ENCODE data around the gene DOCK2.
"Not testable (repeated sequence)": the region's sequence is repeated elsewhere in the genome, so short reads cannot be mapped to it uniquely, and the experiment has no call there.

Gene DOCK2

DNA sequence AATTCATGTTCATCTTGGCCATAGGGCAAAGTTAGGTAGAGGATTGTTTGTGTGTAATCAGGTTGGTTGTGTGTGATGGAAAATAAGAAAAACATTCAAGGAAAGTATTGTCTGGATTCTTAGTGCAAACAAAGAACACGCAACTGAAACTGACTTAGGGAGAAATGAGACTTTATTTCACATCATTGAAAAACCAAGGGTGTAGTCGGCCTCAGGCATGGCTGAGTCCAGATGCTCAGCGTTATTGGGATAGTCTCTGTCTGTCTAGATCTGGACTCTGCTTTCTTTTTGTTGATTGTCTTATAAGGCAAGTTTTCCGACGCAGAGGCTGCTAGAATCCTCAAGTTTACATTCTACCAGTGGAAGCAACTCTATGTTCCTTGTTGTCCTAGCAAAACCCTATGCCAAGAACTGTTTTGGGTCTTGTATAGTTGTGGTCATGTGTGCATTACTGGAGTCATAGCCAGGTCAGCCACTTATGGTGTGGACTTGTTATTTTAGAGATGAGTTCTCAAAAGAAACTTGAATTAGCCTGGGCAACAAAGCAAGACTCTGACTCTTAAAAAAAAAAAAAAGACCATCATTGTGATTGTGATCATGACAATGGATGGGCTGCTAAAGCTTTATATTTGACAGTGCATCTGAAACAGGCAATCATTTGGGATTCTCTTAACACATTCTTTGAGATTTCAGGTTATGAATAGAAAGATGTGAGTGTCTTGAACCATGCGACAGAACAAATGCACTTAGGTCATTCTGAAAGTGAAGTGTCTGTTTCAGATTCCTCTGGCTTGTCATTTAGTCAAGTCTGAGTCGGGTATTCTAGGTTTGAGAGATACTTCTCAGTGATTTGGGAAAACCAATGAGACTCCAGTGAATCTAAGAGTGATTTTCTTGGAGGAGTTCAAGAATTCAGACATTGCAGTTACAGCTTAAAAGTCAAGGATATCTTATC lies 82.6 kb downstream of the DOCK2 start:
- DNase-seq (ENCODE audit: low read depth): no peak

DNA sequence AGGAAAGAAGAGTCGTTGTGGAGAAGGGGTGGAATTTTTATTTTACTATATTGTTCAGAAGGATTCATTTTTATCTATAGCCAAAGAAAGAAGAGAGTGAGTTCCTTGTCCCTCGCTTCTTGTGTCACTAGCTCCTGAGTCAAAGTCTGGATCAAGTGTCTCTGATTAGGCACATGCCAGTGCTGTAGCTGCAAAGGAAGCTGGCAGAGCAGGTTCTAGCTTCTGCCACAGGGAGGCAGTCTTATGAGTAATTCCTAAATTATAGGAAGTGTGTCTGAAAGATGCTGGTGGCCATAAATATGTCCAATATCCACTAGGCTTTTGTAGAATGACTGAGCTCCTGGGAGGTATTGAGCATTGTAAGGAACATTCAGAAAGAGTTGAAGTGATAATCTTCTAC lies 84.7 kb downstream of the DOCK2 start:
- no peak for DNase-seq (ENCODE audit: low read depth)

DNA sequence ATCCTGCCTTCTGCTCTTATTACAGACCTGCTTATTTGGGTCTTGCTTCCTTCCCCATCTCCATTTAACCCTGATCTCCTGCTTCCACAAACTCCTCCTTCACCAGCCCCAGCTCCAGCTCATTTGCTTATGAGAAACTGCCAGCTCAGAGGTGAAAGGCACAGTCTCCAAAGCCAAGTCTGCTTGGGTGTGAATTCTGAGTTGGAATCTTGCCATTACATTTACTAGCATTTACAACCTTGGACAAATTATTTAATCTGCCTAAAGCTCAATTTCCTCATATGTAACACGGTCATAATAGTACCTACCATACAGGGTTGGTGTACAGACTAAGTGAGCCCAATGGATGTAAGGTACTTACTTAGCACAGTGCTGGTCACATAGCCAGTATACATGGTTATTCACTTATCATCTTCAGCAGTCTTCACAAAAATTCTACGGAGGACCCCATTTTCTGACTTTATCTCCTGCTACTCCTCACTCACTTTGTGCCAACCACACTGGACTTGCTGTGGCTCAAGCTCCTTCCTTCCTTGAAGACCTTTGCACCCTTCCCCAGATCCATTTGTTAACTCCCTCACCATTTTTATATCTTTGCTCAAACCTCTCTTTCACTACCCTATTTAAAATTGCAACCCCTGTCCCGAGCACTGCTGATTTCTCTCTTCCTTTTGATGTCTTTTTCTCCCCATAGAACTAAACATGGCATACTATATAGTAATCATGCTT lies 86.2 kb downstream of the DOCK2 start:
- DNase-seq (ENCODE audit: low read depth): no peak

DNA sequence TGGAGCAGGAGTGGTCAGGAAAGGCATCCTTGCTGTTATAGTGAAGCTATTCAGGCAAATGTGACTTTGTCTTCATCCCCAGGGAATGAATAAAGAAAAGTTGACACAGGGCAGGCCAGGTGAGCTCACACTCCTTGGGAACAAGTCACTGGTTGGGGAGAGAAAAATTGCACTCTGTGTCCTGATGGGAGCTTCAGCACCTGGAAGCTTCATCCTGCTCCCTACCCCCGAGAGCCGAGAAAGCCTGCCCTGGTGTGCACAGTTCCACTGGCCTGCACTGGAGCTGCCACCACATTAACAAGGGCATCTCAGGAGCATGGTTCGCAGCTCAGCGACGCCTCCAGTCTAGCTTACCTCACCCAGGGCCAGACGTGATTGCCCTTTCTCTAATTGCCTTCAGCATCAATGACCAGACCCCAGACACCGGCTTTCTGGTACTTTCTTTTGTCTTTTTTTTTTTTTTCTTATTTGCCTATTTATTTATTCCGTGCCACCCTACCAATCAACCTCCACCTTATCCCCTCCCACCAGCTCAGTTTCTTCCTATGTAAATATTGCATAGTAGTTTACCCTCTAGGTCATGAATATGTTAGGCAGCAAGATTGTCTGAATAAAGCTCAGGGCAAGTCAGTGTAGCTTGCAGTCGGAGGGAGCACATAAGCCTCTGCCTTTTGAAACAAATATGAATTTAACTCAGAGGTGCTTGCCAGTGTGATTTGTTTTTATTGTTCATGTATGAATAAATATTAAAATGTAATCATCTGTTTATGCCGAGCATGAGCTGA lies 87.4 kb downstream of the DOCK2 start:
- no peak for DNase-seq (ENCODE audit: low read depth)

DNA sequence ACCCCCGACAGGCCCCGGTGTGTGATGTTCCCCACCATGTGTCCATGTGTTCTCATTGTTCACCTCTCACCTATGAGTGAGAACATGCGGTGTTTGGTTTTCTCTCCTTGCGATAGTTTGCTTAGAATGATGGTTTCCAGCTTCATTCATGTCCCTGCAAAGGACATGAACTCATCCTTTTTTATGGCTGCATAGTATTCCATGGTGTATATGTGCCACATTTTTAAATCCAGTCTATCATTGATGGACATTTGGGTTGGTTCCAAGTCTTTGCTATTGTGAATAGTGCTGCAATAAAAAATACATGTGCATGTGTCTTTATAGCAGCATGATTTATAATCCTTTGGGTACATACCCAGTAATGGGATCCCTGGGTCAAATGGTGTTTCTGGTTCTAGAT lies 88.6 kb downstream of the DOCK2 start:
- DNase-seq (ENCODE audit: low read depth): not testable (repeated sequence)

DNA sequence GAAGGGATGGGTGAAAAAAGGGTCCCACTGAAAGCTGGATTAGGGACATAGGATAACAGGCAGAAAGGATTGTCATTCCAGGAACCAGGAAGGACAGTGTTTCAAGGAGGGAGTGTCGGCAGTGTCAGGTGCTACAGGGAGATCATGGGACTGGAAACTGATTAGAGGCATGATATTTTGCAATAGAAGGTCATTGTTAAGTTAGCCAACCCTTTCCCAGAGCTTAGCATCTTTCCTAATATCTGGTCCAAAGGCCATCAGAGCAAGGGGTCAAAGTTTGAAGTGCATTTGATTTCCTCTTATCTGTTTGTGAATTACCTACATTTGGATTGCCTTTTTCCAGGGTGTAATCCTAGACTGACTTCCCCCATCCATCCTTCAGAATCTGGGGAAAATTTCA lies 91.3 kb downstream of the DOCK2 start:
- DNase-seq (ENCODE audit: low read depth): no peak

DNA sequence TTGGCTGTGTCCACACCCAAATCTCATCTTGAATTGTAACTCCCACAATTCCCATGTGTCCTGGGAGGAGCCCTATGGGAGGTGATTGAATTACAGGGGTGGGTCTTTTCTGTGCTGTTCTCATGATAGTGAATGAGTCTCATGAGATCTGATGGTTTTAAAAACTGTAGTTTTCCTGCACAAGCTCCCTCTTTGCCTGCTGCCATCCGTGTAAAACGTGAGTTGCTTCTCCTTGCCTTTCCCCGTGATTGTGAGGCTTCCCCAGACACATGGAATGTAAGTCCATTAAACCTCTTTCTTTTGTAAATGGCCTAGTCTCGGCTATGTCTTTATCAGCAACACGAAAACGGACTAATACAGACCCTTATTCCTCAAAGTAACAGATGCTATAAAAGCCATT lies 94.1 kb downstream of the DOCK2 start:
- no peak for DNase-seq (ENCODE audit: low read depth)

DNA sequence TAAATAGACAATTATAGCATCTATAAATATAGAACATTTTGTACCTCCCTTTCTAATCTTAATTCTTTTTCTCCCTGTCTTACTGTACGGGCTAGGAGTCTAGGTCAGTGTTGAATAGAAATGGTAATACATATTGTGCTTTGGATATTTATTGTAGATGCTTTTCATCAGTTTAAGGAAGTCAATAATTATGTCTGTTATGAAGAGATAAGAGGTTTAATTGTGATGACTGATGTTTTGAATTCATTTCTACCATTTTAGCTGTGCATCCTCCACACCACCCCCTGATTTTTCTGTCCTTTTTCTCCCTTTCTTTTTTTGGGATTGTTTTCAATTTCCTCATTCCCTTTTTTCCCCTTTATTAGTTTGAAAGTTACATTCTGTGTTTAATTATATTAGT lies 95.8 kb downstream of the DOCK2 start:
- DNase-seq (ENCODE audit: low read depth): no peak

DNA sequence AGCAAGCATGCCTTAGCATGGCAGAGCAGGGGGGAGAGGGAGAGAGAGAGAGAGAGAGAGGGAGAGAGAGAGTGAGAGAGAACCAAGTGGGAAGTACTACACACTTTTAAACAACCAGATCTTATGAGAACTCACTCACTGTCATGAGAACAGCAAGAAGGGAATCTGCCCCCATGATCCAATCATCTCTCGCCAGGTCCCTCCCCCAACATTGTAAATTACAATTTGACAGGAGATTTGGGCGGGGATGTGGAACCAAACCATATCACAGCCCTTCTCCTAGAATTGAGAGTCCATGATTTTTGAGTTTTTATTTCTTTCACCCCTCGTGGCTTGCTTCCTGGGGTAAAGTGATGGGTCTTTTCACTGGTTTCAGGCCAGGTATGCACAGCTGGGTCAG lies 98.8 kb downstream of the DOCK2 start:
- DNase-seq (ENCODE audit: low read depth): no peak

DNA sequence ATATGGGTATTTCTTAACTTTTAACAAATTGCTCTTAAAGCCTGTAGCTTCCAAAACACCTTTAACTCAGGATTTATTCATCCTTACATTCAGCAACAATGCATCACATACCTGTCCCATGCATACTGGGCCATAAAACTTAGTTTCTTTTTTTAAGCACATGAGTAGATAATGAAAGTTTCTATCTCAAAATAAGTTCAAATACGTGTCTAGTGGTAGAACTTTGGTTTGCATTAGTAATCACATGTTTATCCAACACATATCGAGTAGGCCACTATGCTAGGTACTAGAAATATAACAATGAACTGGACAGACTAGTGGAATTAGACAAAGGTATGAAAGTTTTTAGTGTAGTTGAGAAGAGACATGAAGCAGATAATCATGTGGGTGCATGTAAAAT lies 99.6 kb downstream of the DOCK2 start:
- no peak for DNase-seq (ENCODE audit: low read depth)

DNA sequence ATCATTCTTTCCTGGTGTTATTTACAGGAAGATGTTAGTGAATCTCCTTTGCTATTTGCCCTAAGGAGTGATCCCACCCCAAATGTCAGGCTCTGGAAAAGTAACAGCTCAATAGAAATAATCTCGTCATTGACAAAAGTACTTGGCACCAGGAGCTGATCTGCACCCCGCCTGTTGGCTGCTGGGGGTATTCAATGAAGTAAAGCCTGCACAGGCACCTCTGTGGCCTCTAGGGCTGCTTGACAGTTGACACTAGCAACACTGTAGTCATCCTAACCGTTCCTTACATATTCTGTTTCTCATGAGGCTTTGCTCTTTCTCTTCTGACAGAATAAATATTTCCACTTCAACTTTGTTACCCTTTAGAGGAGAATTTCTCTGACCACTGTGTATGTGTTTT lies 103.4 kb downstream of the DOCK2 start:
- DNase-seq (ENCODE audit: low read depth): no peak

DNA sequence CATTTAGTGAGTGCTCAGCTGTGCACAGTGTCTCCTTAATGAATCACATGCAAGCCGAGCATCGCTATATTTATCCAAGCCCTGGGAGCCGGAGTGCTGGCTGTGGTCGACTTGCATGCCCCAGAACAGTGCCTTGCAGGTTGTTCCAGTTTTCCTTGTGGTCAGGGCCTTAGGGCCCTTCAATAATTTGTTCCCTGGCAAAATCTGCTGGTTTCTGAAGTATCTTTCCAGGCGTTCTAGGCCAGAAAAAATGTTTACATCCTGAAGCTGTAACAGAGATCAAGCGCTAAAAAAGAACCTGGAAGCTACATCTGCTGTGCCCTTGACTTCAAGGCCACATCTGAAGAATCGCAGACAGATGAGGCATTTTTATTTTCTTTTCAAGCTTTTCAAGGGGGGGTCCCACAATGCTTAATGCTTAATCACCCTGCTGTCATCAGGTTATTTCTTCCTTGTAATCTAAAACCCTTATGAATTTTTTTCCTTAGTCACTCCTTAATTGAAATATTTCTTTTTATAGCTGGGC lies 105.8 kb downstream of the DOCK2 start:
- DNase-seq (ENCODE audit: low read depth): no peak

DNA sequence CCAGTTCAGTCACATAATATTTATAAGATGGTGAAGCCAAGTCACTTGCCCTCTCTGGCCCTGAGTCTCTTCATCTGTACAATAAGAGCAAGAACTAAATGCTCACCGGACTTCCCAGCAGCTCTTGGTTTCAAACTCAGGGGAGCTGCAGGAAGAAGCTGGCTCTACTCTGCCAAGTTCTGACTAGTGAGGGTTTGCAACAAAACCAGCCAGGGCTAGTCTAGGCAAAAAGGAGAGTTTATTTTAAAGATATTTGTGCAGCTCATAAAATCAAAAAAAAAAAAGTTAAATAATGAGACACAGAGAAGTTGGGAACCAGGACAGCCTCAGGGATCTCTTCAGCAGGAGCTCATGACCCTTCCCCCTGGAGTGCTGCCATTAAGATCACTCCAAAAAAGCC lies 107.3 kb downstream of the DOCK2 start:
- no peak for DNase-seq (ENCODE audit: low read depth)

DNA sequence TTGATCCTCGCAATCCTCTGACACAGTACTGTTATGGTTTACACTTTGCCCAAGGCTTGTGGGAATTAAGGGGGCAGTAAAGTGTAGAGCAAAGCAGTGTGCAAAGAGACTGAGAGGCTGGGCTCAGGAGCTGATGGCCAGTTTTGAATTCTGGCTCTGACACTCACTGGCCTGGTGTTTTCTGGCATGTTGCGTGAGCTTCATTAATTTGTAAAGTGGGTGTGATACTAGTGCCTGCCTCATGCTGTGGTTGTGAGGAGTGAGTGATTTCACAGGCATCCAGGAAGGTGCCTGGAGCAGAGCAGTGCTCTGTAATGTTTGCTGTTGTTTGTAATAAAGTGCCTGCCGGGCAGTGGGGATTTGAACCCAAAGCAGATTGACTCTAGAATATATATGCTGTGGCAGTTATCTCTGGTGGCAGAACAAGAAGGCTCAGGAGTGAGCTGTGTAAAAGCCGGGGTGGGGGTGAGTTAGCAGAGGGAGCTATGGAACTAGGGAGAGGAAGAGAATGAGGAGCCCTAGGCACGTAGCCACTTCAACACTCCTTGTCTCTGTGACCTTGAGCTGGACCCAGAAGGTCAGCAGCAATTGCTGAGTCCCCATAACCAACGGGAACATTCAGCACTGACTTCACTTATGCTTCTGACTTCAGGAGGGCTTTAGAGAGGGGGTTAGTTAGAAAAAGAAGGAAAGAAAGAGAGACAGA lies 108.5 kb downstream of the DOCK2 start:
- DNase-seq (ENCODE audit: low read depth): no peak

DNA sequence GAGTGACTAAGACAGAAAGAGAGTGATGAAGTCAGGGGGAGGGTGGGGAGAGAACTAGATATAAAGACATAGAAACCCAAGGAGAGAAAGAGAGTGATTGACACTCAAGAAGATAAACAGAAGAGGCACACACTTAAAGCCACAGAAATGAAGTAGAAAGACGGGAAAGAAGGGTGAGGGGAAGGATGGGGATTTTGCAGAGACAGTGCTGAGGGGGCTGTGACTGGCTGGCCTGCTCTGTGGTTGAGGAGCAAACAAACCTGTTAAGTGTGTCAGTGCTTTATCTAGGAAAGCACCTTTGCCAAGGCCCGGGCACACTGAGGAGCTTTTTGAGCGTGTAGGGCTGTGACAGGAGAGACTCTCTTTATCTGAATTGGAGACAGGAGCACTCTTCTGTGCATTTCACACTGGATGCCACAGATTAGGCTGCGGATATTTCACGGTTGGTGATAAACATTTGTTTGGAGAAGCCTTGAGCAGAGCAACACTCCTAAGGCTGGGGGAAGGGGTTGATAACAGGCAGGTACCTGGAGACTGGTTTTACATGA lies 109.1 kb downstream of the DOCK2 start:
- DNase-seq (ENCODE audit: low read depth): no peak

DNA sequence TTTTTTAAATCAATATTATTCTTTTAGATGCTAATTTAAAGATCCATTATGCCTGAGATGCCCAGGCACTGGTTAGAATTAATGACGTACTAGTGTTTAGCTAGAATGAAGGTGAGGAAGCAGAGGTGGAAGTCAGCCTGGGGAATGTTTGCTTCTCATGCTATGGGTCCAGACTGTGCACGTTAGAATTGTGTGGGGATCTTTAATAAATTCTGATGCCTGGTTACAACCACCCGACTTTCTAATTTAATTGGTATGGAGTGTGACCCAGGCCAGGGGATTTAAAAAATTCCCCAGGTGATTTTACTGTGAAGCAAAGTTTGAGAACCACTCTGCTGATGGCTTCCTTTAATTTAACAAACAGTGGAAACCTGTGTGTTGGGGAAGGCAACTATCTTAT lies 111.1 kb downstream of the DOCK2 start:
- no peak for DNase-seq (ENCODE audit: low read depth)

DNA sequence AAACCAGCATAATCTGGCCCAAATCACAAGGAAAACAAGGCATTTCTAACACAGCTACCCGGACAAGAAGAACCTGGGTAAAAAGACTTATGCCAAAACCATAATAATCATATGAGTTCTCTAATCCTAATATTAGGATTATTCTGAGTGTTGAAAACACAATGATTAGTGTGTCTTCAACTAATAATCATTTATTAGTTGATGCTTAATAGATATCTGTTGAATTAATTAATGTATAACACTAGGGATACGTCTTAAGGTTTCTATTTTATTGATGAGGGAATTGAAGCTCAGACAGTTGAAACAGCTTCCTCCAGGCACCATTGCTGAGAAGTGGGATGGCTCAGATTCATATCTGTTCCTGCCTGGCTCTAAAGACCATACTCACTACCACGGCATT lies 112.2 kb downstream of the DOCK2 start:
- no peak for DNase-seq (ENCODE audit: low read depth)

DNA sequence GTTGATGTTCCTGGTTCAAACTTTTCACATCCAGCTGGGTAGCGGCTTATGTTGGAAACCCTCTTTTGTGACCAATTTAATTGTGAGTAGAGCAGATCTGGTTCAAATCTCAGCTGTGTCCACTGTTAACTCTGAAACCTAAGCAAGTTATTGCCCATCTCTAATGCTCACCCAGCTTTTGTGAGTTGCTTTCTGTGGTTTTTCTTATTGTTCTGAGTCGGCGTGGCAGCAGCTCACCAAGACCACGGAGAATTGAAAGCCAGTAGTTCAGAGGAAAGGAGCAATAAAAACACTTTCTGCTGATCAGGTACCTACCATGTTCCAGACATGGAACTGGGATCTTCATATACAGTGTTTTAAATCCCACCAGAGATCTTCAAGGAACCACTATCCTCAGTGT lies 114.4 kb downstream of the DOCK2 start:
- no peak for DNase-seq (ENCODE audit: low read depth)

DNA sequence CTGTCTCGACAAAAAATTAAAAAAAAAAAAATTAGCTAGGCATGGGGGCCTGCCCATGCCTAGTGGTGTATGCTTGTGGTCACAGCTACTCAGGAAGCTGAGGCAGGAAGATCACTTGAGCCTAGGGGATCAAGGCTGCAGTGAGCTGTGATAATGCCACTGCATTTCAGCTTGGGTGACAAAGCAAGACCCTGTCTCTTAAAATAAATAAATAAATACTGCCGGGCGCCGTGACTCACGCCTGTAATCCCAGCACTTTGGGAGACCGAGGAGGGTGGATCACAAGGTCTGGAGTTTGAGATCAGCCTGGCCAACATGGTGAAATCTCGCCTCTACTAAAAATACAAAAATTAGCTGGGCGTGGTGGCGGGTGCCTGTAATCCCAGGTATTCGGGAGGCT lies 115.5 kb downstream of the DOCK2 start:
- not testable (repeated sequence) for DNase-seq (ENCODE audit: low read depth)

DNA sequence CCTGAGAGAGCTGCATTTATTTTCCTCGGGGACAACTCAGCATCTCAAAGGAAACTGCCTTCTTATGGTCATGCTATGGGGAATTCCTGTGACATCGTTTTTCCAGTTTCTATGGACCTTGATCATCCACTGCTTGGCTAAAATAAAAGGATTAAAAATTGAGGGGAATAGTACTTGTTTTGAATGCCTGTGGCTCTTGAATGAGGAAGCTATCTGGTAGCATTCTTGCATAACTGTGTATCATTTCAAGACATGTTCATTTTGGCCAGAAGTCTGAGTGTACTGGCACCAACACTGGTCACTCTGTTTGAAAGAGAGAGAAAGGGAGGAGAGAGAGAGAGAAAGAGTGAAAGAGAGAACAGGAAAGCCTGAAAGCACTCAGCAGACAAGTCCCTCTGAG lies 116.7 kb downstream of the DOCK2 start:
- no peak for DNase-seq (ENCODE audit: low read depth)

DNA sequence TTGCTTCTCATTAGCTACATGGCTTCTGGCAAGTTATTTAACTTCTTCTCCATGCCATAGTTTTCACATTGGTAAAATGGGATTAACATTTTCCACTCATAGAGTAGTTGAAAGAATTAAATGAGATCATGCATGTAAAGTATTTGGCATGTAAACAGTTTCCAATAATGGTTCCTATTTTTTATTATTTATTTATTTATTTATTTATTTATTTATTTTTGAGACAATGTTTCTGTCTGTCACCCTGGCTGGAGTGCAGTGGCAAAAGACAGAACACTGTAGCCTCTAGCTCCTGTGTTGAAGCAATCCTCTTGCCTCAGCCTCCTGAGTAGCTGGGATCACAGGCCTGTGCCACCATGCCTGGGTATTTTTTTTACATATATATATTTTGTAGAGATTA lies 117.7 kb downstream of the DOCK2 start:
- DNase-seq (ENCODE audit: low read depth): no peak
